SU-DHL-6 (cell line): ENCODE data around the gene RNF40.

Source experiments
- CTCF ChIP-seq: fragments of 200-600 bp; sonication (generic); IDR thresholded peaks from one replicate; pipeline ENCODE4 v1.5.1; 2017; ENCODE audit warnings: antibody characterized with exemption, mild to moderate bottlenecking, low read length, moderate library complexity; ENCODE audit not compliant: insufficient read depth, poor library complexity, severe bottlenecking
- EZH2phosphoT487 ChIP-seq: fragments of 200-600 bp; sonication (generic), shearing (Covaris generic); conservative IDR thresholded peaks from 2 replicates; pipeline ENCODE4 v1.6.1; 2018; ENCODE audit warnings: mild to moderate bottlenecking, antibody characterized with exemption, low read length, moderate library complexity, mixed read lengths

GRCh38 chr16:30758988-30759491 lies 3.1 kb upstream of the RNF40 start:
- TF ChIP-seq CTCF (no peak), EZH2phosphoT487 (no peak)
